ENCODE measurements around the gene STRIP1. TPM values are rescaled to one million over a fixed set of nuclear protein-coding genes. Genes with fewer than 3 reads are reported as not detected.

The STRIP1 gene
- total and polyA plus RNA-seq, 8 donors: 32.7 to 59.7 (median 52.3) TPM

DNA sequence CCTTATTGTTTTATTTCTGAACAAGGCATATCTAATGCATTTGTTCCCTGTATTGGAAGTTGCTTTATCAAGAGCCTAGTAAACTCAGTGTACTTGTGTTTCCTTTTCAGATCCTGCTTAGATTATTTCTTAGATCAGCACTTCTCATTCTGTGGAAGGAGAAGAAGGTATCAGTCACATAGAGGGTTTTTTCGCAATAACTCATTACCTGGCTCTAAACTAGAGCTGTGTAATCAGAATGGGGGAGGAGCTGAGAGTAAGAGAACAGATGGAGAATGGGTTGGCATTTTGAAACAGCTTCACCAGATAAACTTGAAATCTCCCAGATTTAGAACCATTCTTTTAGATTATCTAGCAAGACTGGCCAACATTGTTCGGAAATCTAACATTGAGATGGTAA, 38.9 kb upstream of the STRIP1 start:
- TF ChIP-seq, protein P1, sequence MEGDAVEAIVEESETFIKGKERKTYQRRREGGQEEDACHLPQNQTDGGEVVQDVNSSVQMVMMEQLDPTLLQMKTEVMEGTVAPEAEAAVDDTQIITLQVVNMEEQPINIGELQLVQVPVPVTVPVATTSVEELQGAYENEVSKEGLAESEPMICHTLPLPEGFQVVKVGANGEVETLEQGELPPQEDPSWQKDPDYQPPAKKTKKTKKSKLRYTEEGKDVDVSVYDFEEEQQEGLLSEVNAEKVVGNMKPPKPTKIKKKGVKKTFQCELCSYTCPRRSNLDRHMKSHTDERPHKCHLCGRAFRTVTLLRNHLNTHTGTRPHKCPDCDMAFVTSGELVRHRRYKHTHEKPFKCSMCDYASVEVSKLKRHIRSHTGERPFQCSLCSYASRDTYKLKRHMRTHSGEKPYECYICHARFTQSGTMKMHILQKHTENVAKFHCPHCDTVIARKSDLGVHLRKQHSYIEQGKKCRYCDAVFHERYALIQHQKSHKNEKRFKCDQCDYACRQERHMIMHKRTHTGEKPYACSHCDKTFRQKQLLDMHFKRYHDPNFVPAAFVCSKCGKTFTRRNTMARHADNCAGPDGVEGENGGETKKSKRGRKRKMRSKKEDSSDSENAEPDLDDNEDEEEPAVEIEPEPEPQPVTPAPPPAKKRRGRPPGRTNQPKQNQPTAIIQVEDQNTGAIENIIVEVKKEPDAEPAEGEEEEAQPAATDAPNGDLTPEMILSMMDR (IDR thresholded peaks at IDR 0.05): no peak
- H3K36me3 ChIP-seq: peaks cover 0 to 8% of the 10 kb centered on the region in 2 donors
- intact Hi-C loops (cut with DNase I): no loop called here
- DNase-seq (no peak), ATAC-seq (peak; percentile 70)
- no peak overlapping the region for H3K27ac ChIP-seq
- no peak overlapping the region for H3K4me3 ChIP-seq
- H3K4me1 ChIP-seq: peaks cover 4 to 52% of the 10 kb centered on the region in 2 donors
- H3K9me3 ChIP-seq: no peaks in the 10 kb centered on the region
- no peaks in the 10 kb centered on the region for H3K27me3 ChIP-seq

GRCh38 chr1:109996476-109996875, 37.9 kb upstream of the STRIP1 start:
- DNase-seq: no peak
- peaks cover 4 to 43% of the 10 kb centered on the region in 2 donors for H3K4me1 ChIP-seq
- H3K27ac ChIP-seq: no peak overlapping the region
- no peak overlapping the region for H3K4me3 ChIP-seq
- ATAC-seq: no peak
- peaks cover 0 to 8% of the 10 kb centered on the region in 2 donors for H3K36me3 ChIP-seq
- TF ChIP-seq, protein P1 (IDR thresholded peaks at IDR 0.05): no peak
- no peaks in the 10 kb centered on the region for H3K27me3 ChIP-seq
- no peaks in the 10 kb centered on the region for H3K9me3 ChIP-seq
- intact Hi-C loops (cut with DNase I): no loop called here

DNA sequence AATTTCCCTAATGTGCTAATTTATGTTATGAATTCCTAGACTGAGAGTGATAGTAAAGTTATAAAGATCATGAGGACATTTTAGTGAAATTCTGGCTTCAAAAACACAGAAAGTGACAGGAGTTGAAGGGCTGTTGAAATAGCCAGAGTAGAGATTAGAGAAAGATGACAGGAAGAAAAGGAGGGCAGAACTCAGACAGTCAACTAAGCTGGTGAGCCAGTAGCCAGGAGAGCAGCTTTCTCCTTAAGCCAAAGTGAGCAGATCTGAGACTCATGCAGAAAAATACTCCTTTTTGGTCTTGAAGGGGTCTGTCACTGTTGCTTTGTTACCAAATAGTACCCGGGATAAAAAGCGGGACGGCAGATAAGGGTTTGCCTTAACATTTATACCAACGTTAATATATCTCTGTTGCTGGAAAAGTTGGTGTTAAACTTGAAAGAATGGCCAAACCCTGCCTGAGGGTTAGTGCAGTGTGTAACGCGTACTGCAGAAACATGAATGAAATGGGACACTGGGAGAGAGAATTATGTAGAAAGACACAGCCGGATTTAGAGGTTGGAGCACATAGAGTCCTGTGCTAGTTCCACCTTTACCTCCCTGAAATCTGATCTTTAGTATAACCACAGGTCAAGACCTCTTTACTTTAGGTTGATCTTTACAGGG, 37.1 kb upstream of the STRIP1 start:
- DNase-seq (no peak), ATAC-seq (no peak)
- Histone ChIP-seq H3K9me3 (no peaks in the 10 kb centered on the region), H3K4me1 (peaks cover 4 to 40% of the 10 kb centered on the region in 2 donors), H3K4me3 (no peak overlapping the region), H3K27me3 (no peaks in the 10 kb centered on the region), H3K27ac (no peak overlapping the region), H3K36me3 (peaks cover 0 to 8% of the 10 kb centered on the region in 2 donors)
- TF ChIP-seq, protein P1 (IDR thresholded peaks at IDR 0.05): no peak
- intact Hi-C loops (cut with DNase I): no loop called here

DNA sequence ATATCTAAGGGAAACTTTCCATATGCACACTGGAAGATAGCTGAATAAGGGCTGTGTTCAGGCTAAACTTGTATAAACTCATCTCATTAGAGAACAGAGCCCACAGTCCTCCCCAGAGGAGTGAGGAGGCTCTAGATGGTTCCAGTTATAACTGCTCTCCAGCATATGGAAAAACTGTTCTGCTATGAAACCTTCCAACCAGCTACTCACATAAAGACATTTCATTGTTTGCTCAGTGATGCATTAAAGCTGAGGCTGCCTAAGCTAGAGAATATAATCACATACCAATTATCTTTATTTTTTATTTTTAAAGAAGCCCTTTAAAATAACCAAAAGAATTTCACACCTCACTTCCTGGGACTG, 36.6 kb upstream of the STRIP1 start:
- intact Hi-C loops (cut with DNase I): no loop called here
- ATAC-seq (no peak), DNase-seq (no peak)
- TF ChIP-seq, protein P1 (IDR thresholded peaks at IDR 0.05): no peak
- H3K27me3 ChIP-seq: no peaks in the 10 kb centered on the region
- no peak overlapping the region for H3K4me3 ChIP-seq
- H3K27ac ChIP-seq: no peak overlapping the region
- H3K9me3 ChIP-seq: no peaks in the 10 kb centered on the region
- peaks cover 0 to 8% of the 10 kb centered on the region in 2 donors for H3K36me3 ChIP-seq
- peaks cover 4 to 40% of the 10 kb centered on the region in 2 donors for H3K4me1 ChIP-seq

GRCh38 chr1:110002695-110003094, 31.7 kb upstream of the STRIP1 start:
- Histone ChIP-seq H3K9me3 (no peaks in the 10 kb centered on the region), H3K36me3 (no peaks in the 10 kb centered on the region), H3K4me1 (peaks cover 13 to 40% of the 10 kb centered on the region in 2 donors), H3K4me3 (no peak overlapping the region), H3K27ac (no peak overlapping the region), H3K27me3 (no peaks in the 10 kb centered on the region)
- intact Hi-C loops (cut with DNase I): no loop called here
- no peak for ATAC-seq
- TF ChIP-seq, protein P1 (IDR thresholded peaks at IDR 0.05): no peak
- DNase-seq: no peak

Measured in left lung (tissue), 10 donors.